Activated CD4-positive, alpha-beta T cell treated with anti-CD3 and anti-CD28 coated beads, Interleukin-2, amount 10 ng/mL, durations not matched to agents 7 days and 5 days (primary cell): ENCODE results near the gene EEF2KMT. TPM values are rescaled to one million over a fixed set of nuclear protein-coding genes. Genes with fewer than 3 reads are reported as not detected.

Source experiments
- CTCF ChIA-PET: fragments of 350-600 bp; sonication (Branson Sonifier 250); formaldehyde crosslinking; loops from one replicate; lab custom pipeline; 2021; ENCODE audit warnings: antibody characterized with exemption; lab: Charles Lee
- POLR2A ChIA-PET: fragments of 350-600 bp; sonication (Branson Sonifier 250); formaldehyde crosslinking; loops from one replicate; lab custom pipeline; 2021; ENCODE audit warnings: antibody characterized with exemption; lab: Charles Lee
- DNase-seq: peaks from one replicate; pipeline ENCODE4 v3.0.0-alpha.2; 2020
- H3K27ac Mint-ChIP-seq: one replicate; pipeline ENCODE4 v1.8.0; 2021; ENCODE audit warnings: mild to moderate bottlenecking, moderate library complexity, mixed read lengths
- H3K27me3 Mint-ChIP-seq: one replicate; pipeline ENCODE4 v1.8.0; 2021; ENCODE audit warnings: mixed read lengths
- H3K36me3 Mint-ChIP-seq: one replicate; pipeline ENCODE4 v1.8.0; 2021; ENCODE audit warnings: low read depth, mixed read lengths
- H3K4me1 Mint-ChIP-seq: one replicate; pipeline ENCODE4 v1.8.0; 2021; ENCODE audit warnings: mixed read lengths
- H3K4me3 Mint-ChIP-seq: one replicate; pipeline ENCODE4 v1.8.0; 2021; ENCODE audit warnings: mild to moderate bottlenecking, moderate library complexity, mixed read lengths
- H3K9me3 Mint-ChIP-seq: one replicate; pipeline ENCODE4 v1.8.0; 2021; ENCODE audit warnings: mixed read lengths
- total RNA-seq, 2 experiments: library from RNA; stranded (reverse); gene quantifications; one replicate each; pipeline ENCODE4 v1.2.3, GENCODE V29; 2021

Gene EEF2KMT
- total RNA-seq, 2 experiments from 2014 or later, result 7.4 to 7.6 TPM

- peaks cover 31% of the 10 kb centered on the region for H3K4me1 Mint-ChIP-seq
- peak overlapping the region; percentile 99 for H3K27ac Mint-ChIP-seq
- ChIA-PET CTCF (no interaction called here), POLR2A (no interaction called here)
- H3K27me3 Mint-ChIP-seq, result no peaks in the 10 kb centered on the region
- H3K4me3 Mint-ChIP-seq, result peak overlapping the region; percentile 91
- no peaks in the 10 kb centered on the region for H3K9me3 Mint-ChIP-seq
- peaks cover 6% of the 10 kb centered on the region for H3K36me3 Mint-ChIP-seq
- DNase-seq, result no peak
These were observed 25.0 kb downstream of the EEF2KMT start for GRCh38 chr16:5072334-5073278.

DNA sequence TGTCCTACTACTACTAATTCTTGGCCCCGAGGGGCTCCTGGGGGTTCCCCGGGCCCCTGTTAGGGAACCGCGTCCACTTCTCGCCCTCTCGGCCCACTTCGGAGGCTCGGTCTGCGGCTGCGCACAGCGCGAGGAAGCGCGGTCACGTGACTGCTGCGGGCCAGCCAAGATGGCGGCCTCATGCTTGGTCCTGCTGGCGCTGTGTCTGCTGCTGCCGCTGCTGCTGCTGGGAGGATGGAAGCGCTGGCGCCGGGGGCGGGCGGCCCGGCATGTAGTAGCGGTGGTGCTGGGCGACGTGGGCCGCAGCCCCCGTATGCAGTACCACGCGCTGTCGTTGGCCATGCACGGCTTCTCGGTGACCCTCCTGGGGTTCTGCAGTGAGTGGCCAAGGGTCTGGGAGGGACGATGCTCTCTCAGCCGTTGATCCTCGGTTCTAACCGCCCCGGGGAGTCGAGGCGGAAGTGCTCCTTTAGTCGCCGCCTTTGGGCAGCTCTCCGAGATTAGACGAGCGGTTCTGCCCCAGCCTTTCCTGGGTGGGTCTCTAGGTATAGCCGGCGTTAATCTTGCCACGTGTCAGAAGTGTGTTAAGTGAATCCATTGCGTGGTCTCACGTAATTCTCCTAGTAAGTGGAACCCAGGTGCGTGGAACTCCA is 25.8 kb downstream of the EEF2KMT start, which contains the start of gene ALG1:
TSS of gene ALG1 (plus strand) at position 163 of the 653 bp plus-strand sequence. CDS start at position 170, 7 bp downstream.
- Mint-ChIP-seq H3K4me3 (peak within 1 kb of the TSS; percentile 91), H3K36me3 (peaks cover 6% of the 10 kb centered on the region), H3K27me3 (no peaks in the 10 kb centered on the region), H3K9me3 (no peaks in the 10 kb centered on the region), H3K4me1 (peaks cover 31% of the 10 kb centered on the region), H3K27ac (peak within 1 kb of the TSS; percentile 99)
- POLR2A ChIA-PET, result no interaction called here
- DNase-seq, result peak; percentile 90
- CTCF ChIA-PET, result no interaction called here

DNA sequence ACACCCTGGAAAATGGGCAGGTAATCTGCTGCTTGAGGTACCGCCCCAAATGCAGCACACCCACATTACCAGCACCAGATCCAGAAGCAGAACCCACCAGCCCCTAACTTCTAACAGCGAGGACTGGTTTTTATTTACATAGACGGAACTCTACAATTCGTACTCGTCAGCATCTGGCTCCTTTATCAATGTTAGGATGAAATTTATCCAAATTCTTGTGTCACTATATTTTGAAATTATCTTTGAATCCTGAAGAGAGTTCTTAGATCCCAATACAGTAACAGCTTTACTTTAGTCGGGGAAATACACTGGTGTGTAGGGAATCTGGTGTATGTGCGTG is 26.3 kb downstream of the EEF2KMT start:
- H3K4me3 Mint-ChIP-seq, result peak overlapping the region; percentile 91
- no peaks in the 10 kb centered on the region for H3K27me3 Mint-ChIP-seq
- H3K36me3 Mint-ChIP-seq, result peaks cover 6% of the 10 kb centered on the region
- H3K9me3 Mint-ChIP-seq, result no peaks in the 10 kb centered on the region
- peak overlapping the region; percentile 99 for H3K27ac Mint-ChIP-seq
- peaks cover 31% of the 10 kb centered on the region for H3K4me1 Mint-ChIP-seq
- no peak for DNase-seq
- ChIA-PET POLR2A (no interaction called here), CTCF (no interaction called here)

GRCh38 chr16:5070431-5071186 is 27.0 kb downstream of the EEF2KMT start:
- H3K4me3 Mint-ChIP-seq, result peak overlapping the region; percentile 91
- H3K9me3 Mint-ChIP-seq, result no peaks in the 10 kb centered on the region
- peaks cover 31% of the 10 kb centered on the region for H3K4me1 Mint-ChIP-seq
- no peak for DNase-seq
- H3K27ac Mint-ChIP-seq, result peak overlapping the region; percentile 99
- peaks cover 6% of the 10 kb centered on the region for H3K36me3 Mint-ChIP-seq
- ChIA-PET CTCF (interaction anchor here (0.8 to 1.0 kb wide), 2 partner anchors 22 to 83 kb away, joined by 3 to 4 read pairs; no protein-coding TSS in a partner anchor), POLR2A (no interaction called here)
- no peaks in the 10 kb centered on the region for H3K27me3 Mint-ChIP-seq

- Mint-ChIP-seq H3K27ac (no peak overlapping the region), H3K9me3 (no peaks in the 10 kb centered on the region), H3K27me3 (no peaks in the 10 kb centered on the region), H3K4me3 (no peak overlapping the region), H3K36me3 (peaks cover 2% of the 10 kb centered on the region), H3K4me1 (peaks cover 31% of the 10 kb centered on the region)
- no peak for DNase-seq
- CTCF ChIA-PET, result interaction anchor here (1.0 kb wide), 1 partner anchor 23 kb away, joined by 4 read pairs; no protein-coding TSS in a partner anchor
- POLR2A ChIA-PET, result interaction anchor here (0.5 kb wide), 1 partner anchor 285 kb away, joined by 5 read pairs; no protein-coding TSS in a partner anchor
These were observed 27.7 kb downstream of the EEF2KMT start for GRCh38 chr16:5069854-5070253.

DNA sequence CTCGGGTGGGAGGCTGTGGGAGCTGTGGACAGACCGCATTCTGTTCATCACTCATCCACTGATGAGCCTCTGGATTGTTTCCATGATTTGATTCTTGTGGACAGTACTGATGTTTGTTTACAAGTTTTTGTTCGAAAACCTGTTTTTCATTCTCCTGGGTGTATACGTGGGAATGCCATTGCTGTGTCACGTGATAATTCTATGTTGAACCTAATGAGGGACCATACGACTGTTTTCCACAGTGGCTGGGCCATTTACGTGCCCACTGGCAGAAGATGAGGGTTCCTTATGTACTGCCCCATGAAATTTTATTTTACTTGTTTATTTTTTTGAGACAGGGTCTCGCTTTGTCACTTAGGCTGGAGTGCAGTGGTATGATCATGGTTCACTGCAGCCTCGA is 28.5 kb downstream of the EEF2KMT start:
- ChIA-PET POLR2A (no interaction called here), CTCF (no interaction called here)
- Mint-ChIP-seq H3K4me3 (no peak overlapping the region), H3K4me1 (peaks cover 29% of the 10 kb centered on the region), H3K27ac (no peak overlapping the region), H3K36me3 (no peaks in the 10 kb centered on the region), H3K9me3 (no peaks in the 10 kb centered on the region), H3K27me3 (no peaks in the 10 kb centered on the region)
- no peak for DNase-seq

DNA sequence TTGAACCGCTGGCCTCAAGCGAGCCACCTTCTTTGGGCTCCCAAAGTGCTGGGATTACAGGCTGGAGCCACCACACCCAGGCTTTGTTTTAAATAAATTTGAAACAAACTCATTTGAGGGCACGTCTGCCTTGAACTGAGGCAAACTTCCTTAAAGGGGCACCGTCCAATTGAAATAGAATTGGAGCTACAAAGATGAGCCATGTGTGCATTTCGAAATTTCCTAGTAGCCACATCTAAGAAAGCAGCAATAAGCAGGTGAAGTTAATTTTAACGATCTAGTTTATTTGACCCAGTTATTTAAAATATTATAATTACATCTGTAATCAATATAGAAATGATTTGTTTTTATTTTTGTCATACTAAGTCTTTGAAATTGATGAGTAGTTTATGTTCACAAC is 31.1 kb downstream of the EEF2KMT start:
- no peak for DNase-seq
- Mint-ChIP-seq H3K27ac (no peak overlapping the region), H3K36me3 (no peaks in the 10 kb centered on the region), H3K9me3 (no peaks in the 10 kb centered on the region), H3K4me1 (peaks cover 13% of the 10 kb centered on the region), H3K4me3 (no peak overlapping the region), H3K27me3 (no peaks in the 10 kb centered on the region)
- POLR2A ChIA-PET, result no interaction called here
- CTCF ChIA-PET, result interaction anchor here (1.8 kb wide), 1 partner anchor 10 kb away, joined by 5 read pairs; no protein-coding TSS in a partner anchor

DNA sequence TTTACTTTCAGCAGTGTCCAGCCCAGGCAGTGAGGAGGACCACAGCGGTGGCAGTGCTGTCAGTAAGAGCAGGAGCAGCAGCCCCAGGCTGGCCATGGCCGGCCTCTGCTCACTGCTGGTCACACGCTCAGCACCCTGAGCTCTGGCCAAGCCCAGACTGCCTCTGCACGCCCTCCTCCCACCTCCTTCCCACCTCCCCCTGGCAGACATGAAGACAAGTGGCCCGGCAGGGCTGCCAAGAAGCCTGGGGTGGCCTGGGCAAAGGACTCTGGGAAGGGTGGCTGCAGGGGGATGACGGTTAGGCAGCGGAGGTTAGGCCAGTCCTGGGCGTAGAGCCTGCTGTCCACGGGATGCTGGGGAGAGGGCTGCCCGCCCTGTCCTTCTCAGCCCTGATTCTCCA is 31.8 kb downstream of the EEF2KMT start, which contains the start of gene C16orf89:
TSS of gene C16orf89 (minus strand) at position 144 of the 400 bp plus-strand sequence. CDS start at position 96, 48 bp downstream.
- no peaks in the 10 kb centered on the region for H3K27me3 Mint-ChIP-seq
- DNase-seq, result no peak
- CTCF ChIA-PET, result interaction anchor here (1.8 kb wide), 1 partner anchor 10 kb away, joined by 5 read pairs; no protein-coding TSS in a partner anchor
- H3K4me3 Mint-ChIP-seq, result no peak within 1 kb of the TSS
- POLR2A ChIA-PET, result no interaction called here
- no peak within 1 kb of the TSS for H3K27ac Mint-ChIP-seq
- H3K4me1 Mint-ChIP-seq, result peaks cover 6% of the 10 kb centered on the region
- H3K9me3 Mint-ChIP-seq, result no peaks in the 10 kb centered on the region
- H3K36me3 Mint-ChIP-seq, result no peaks in the 10 kb centered on the region

DNA sequence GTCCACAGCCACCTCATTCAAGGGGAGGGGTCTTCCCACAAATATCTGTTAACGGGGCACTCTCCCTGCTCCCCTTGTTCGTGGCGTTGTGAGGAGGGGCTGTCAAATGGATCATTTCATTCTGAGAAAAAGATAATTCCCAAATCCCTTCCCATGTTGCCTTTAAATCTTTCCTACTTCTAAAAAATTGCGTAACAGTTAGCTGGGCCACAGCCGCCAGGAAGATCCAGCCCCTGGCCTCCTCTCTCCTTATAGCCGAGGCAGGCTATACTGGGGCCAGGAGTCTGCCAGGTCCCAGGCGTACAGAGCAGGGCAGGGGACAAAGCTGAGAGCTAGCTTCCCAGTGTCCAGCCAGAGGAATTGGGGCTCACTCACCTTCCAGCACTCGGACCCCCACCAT is 32.3 kb downstream of the EEF2KMT start:
- Mint-ChIP-seq H3K4me3 (no peak overlapping the region), H3K36me3 (no peaks in the 10 kb centered on the region), H3K9me3 (no peaks in the 10 kb centered on the region), H3K4me1 (peaks cover 2% of the 10 kb centered on the region), H3K27ac (no peak overlapping the region), H3K27me3 (no peaks in the 10 kb centered on the region)
- ChIA-PET CTCF (interaction anchor here (0.6 to 1.8 kb wide), 2 partner anchors 11 to 143 kb away, joined by 5 read pairs; no protein-coding TSS in a partner anchor), POLR2A (no interaction called here)
- DNase-seq, result no peak

- Mint-ChIP-seq H3K36me3 (no peaks in the 10 kb centered on the region), H3K4me1 (peaks cover 1% of the 10 kb centered on the region), H3K27ac (no peak overlapping the region), H3K9me3 (no peaks in the 10 kb centered on the region), H3K4me3 (no peak overlapping the region), H3K27me3 (no peaks in the 10 kb centered on the region)
- no peak for DNase-seq
- ChIA-PET POLR2A (no interaction called here), CTCF (interaction anchor here (0.6 to 1.8 kb wide), 2 partner anchors 11 to 144 kb away, joined by 5 read pairs; no protein-coding TSS in a partner anchor)
These were observed 32.7 kb downstream of the EEF2KMT start for GRCh38 chr16:5064915-5065314.

DNA sequence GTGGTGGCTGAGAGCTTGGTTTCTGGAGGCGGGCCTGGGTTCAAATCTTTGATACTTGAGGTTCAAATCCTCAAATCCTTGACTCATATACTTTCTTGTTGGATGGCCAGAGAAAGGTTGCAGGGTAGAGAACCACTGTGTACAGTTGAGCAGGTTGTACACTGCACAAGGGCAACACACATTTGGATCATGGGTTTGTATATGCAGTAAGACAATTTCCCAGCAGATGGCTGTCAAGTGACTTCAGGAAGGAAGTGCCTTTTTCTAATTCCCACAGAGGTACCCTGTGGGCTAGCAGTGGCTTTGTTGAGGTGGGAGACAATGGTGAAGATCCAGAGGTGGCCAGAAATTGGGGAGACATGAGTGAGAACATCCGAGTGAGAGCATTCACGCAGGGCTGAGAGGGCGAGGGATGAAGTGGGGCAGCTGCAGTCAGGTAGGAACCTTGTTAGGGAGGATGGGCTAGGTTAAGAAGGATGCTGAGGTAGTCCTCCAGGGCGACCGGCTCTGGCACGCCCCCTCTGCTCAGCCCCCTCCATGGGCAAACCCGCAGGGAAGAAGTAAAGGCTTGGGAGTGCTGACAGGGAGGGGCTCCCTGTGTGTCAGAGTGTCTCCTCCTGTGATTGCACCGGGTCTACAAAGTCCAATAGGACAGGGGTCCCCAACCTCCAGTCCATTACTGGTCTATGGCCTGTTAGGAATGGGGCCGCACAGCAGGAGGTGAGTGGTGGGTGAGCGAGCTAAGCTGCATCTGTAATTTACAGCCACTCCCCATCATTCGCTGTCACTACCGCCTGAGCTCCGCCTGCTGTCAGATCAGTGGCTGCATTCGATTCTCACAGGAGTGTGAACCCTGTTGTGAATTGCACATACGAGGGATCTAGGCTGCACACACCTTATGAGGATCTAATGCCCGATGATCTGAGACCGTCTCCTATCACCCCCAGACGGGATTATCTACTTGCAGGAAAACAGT is 34.5 kb downstream of the EEF2KMT start:
- H3K27ac Mint-ChIP-seq, result no peak overlapping the region
- H3K27me3 Mint-ChIP-seq, result no peaks in the 10 kb centered on the region
- H3K4me1 Mint-ChIP-seq, result peaks cover 1% of the 10 kb centered on the region
- DNase-seq, result no peak
- no peaks in the 10 kb centered on the region for H3K9me3 Mint-ChIP-seq
- POLR2A ChIA-PET, result no interaction called here
- CTCF ChIA-PET, result interaction anchor here (1.3 kb wide), 1 partner anchor 21 kb away, joined by 3 read pairs; no protein-coding TSS in a partner anchor
- no peak overlapping the region for H3K4me3 Mint-ChIP-seq
- no peaks in the 10 kb centered on the region for H3K36me3 Mint-ChIP-seq
